CD4-positive, alpha-beta T cell treated with Interleukin-21 for 1 hour (primary cell): ENCODE results near the gene APOBR.
"Not testable (repeated sequence)": the region's sequence is repeated elsewhere in the genome, so short reads cannot be mapped to it uniquely, and the experiment has no call there.

Experiments used
- DNase-seq: peaks from one replicate; pipeline ENCODE4 v3.0.0-alpha.2; 2020

Gene APOBR, protein sequence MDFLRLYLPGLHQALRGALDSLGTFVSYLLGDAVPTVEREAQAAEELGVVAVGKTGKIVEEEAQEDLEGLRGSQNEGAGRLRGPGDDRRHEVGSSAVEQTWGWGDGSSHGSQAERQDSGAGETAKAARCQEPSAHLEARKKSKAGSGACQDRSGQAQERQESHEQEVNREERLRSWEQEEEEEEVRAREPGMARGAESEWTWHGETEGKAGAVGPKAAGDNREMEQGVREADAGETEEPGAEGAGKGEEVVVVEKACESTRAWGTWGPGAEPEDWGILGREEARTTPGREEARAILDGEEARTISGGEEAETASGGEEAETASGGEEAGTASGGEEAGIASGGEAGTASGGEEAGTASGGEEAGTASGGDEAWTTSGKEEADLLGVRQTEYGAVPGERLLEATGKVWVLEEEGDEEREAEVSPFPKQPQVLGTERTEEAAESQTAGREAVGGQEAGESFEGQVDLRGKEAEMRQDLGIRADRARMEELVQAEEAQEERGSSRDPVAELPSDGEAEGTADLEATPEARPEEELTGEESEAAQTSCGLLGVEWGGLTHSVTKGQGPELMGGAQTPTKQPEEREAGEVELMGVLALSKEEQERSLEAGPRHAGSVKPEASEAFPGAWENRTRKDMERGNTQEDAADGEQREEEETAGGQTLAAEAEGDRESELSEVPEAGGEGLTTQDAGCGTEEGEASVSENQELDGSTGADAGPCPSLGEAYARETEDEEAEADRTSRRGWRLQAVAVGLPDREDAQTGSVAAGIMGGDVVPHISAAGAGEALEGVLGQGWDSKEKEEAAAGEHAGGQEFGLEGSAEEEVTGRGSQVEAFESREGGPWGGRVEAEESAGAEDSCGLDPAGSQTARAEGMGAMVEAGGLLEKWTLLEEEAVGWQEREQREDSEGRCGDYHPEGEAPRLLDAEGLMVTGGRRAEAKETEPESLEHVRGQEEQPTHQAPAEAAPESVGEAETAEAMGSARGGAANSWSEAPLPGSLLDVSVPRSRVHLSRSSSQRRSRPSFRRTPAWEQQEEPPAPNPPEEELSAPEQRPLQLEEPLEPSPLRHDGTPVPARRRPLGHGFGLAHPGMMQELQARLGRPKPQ

DNA sequence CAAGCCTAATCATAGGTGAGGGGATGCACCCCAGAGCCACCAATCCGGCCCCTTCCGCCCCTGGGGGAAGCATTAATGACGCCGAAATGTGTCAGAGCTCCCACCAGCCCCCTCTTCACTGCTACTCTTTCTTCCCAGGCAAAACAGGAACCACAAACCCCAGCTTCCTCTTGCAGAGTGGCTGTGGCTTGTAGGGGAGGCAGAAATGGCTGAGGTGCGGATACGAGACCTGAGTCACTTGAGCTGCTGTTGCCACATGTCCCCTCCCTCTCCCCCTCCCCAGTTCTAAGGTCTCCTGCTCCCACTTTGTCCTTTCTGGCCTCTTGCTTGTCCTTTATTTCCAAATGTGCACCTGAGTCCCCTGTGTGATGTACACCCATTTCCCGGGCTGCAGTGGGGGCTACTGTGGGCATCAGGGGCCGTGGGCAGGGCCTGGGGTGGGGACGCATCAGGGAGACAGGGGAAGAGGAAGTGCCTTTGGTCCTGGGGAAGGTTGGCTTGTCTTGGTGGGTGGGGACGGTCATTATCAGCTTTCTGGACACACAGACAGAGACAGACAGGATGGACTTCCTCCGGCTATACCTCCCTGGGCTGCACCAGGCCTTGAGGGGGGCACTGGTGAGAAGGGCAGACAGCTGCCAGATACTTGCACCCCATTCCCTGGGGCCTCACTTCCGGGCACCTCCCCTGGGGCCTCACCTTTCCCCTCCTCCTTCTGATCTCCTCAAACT is at the start of gene APOBR:
Gene APOBR, plus strand, starts transcription at position 523 of the 731 bp plus-strand sequence. Its CDS starts 39 bp downstream, at position 562.
- peak; percentile 92 for DNase-seq

DNA sequence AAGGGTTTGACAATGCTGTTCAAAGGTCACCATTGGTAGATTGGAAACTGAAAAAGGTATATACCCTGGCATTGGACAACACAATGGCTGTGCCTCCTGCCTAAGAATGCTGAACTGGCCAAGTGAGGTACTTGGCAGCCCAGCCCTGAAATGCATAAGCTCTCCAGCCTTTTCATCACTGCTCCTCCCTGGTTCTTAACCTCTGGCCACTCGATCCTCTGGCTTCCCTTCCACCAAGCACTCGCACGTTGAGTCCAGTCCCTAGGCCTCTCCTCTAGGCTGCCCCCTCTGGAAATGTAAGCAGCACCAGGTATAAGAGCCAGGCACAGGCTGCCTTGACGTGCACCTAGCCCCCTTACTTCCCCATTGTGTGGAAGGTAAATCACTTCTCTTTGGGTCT is 48.1 kb upstream of the APOBR start:
- DNase-seq = not testable (repeated sequence)

DNA sequence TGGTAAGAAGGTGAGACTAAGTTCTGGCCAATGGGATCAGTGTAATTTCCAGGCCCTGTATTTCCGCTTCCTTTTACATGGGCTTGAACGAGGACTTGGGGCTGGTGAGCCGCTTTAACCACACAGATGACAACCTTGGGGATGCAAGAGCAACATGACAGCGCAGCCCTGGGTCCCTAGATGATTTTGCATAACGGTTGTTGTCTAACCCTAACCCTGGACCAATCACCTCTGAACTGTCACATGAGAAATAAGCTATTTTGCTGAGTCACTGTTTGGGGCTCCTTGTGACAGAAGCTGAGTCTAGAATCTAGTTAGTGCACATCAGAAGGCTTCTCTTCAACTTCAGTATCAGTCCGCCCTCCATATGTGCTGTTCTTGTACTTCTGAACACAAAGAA is 47.4 kb upstream of the APOBR start:
- not testable (repeated sequence) for DNase-seq

DNA sequence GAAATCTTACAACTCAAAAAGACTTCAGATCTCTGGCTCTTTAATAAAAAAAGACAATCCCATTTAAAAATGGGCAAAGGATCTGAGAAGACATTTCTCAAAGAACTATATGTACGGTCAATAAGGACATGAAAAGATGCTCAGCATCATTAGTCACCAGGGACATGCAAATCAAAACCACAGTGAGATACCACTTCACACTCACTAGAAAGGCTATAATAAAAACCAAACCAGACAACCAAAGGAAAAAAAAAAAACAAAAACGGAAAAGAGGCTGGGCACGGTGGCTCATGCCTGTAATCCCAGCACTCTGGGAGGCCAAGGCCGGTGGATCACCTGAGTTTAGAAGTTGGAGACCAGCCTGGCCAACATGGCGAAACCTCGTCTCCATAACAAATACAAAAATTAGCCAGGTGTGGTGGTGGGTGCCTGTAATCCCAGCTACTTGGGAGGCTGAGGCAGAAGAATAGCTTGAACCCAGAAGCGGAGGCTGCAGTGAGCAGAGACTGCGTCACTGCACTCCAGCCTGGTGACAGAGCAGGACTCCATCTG is 20.7 kb upstream of the APOBR start:
- DNase-seq = no peak

DNA sequence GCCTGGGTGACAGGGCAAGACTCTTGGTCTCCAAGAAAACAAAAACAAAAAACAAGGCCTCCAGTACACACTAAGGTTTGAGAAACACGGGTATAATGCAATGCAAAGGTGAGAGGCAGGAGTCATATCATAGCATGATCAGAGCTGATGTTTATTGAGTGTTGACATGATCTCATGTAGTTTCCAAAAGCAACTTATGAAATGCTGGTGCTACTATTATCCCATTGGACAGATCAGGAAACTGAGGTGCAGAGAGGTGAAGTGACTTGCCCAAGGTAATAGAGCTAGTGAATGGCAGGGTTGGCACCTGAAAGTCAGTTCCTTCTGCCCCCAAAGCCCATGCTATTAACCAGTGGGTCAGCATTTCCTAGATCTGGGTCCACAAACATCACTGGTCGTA is 19.2 kb upstream of the APOBR start:
- DNase-seq = no peak

DNA sequence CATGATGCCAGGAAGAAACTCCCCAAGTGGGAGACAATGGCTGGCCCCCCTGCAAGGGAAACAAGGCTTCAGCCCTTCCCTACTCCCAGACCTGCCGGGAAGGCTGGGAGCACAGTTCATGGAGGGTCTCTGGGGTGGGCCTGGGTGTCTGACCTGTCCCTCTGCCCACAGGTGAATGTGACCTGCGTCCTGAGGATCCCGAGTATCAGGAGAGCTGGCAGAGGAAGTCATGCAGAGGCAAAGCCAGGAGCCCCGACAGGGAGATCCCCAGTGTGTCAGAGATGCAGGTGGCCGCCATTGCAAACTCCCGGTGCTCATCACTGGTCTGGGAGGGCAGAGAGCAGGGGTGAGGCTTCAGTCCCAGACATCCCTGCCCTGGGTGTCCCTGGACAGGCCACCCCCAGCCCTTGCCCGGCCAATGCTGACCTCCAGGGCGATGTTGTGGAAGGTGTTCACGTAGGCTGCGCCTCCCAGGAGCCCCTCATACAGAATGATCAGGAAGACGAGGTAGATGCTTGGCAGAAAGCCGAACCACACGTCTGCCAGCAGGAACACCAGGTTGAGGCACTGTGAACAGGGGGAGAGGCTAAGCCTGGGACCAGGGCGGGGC is 17.0 kb upstream of the APOBR start:
- DNase-seq = no peak

DNA sequence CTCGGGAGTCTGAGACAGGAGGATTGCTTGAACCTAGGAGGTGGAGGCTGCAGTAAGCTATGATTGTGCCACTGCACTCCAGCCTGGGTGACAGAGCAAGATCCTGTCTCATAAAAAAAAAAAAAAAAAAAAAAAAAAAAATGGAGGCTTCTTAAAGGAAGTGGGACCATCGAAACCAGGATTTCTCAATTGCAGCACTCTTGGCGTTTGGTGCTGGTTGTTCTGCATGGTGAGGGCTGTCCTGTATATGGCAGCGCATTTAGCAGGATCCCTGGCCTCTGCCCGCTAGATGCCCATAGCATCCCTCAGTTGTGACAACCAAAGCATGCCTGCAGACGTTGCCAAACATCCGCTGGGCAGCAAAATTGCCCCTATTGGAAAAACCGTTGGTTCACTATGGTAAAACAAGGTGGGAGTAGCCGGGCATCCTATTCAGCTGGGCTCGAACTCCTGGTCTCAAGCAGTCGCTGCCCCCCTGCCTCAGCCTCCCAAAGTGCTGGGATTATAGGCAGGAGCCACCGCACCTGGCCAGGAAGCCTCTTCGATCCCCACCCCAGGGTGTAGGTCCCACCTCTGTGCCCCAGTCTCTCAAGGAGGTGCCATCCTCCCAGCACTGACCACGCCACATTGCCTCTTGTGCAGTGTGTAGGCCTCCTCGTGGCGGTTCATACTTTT is 15.8 kb upstream of the APOBR start:
- no peak for DNase-seq

DNA sequence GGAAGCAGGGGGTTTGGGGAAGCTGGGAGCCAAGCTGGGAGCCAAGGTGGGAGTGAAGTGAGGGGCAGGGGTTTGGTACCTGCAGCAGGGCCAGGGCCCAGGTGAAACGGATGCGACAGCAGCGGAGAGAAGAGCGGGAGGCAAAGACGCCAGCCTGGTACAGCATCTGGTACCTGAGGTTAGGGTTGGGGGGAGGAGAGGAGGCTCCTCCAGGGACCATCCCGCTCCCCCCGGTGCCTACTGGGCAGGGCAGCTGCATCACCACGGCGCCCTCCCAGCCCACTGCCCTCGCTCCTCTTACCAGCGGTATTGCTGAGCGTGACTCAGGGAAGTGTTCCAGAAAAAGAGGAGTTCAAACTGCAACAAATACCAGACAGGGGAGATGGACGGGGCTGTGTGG is 12.4 kb upstream of the APOBR start:
- DNase-seq = no peak

DNA sequence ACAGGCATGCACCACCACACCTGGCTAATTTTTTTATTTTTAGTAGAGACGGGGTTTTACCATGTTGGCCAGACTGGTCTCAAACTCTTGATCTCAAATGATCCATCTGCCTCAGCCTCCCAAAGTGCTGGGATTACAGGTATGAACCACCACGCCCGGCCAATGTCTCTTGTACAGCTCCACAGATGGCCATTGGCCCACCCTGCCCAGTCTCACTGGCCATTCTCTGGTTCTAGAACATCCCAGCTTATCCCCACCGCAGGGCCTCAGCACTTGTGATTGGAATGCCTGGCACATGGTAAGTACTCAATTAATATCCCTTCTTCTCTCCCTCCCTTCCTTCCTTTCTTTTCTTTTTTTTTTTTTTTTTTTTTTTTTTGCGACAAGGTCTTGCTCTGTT is 11.1 kb upstream of the APOBR start:
- not testable (repeated sequence) for DNase-seq

DNA sequence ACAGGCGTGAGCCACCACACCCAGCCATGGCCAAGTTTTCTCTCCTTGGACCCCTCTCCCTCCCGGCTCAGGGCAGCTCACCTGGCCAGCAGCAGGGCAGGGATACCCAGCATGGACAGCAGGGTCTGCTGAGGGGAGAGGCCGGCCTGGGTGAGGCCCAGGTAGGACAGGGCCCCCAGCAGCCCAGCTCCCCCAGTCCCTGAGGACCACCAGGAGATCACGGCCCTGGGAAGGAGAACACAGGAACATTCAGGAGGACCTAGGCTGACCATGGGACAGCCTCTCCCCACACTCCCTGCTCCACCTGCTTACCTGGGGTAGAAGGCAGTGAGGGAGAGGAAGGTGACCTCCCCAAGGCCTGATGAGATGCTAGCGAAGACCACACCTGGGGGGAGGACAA is 8.2 kb upstream of the APOBR start:
- DNase-seq = no peak

DNA sequence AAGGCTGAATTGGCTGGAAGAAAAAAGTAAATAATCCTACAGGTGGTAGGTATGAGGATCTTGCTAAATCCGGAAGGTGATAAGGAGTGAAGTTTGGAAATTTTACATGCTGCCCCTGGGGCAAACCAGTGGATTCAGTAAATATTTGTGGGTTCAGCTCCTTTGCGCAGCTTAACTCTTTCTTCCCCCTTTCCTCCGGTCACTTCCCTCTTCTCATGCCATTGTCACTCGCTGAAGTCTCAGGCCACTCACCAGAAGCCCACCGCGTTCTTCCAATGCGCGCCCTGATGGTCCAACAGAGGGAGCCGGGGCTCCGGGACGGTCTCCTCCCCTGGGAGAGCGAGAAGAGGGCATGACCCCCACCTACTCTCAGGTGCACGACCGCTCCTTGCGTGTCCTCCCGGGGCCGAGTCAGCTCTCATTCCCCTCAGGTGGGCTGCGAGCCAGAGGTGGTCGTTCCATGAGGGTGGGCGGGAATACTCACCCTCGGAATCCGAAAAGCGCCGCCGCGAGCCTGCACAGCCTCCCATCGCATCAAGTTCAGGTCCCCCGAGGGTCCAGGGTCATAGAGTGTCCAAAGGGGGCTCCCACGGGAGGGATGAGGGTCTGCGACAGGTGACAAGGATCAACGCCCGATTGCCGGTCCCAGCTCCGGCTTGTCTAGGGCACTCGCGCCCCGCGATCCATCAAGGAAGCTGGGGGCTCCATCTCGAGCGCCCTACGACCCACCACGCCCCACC is 3.0 kb upstream of the APOBR start:
- DNase-seq = peak; percentile 8

DNA sequence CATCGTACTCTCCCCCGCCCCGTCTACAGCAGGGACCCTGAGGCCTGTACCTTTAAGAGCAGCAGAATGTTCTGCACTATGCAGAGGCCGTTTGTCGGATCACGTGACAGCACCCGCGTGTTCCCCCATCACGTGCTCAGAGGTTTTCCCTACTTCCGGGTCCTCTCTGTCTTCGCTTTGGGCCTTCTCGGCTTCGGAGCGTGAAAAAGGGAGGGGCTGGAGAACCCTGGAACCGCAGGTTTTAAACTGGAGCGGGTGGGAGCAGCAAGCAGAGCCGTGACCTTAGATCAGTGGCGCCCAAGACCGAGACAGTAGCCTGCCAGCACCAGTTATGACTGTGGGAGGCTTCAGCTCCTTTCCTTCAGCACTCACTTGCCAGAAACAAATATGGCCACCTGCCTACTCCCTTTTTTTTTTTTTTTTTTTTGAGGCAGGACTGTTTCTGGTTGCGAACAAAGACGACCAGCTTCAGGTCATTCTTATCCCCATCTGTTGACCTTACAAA is 2.4 kb upstream of the APOBR start, which contains the start of gene CLN3:
Gene CLN3, minus strand, starts transcription at position 105 of the 505 bp plus-strand sequence. CDS start 315 bp downstream, outside the sequence.
- DNase-seq = peak; percentile 91

DNA sequence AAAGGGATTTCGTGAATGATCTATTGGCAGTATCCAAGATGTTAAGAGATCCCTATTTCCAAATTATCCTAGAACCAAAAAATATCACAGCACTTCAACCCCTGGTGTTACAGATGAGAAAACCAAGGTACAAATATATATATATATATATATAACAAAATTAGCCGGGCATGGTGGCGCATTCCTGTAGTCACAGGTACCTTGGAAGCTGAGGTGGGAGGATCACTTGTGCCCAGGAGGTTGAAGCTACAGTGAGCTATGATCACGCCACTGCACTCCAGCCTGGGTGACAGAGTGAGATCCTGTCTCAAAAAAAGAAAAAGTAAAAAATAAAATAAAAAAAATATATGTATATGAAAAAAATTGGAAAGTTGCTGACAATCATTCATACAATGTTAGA is 1.9 kb upstream of the APOBR start:
- DNase-seq = no peak

DNA sequence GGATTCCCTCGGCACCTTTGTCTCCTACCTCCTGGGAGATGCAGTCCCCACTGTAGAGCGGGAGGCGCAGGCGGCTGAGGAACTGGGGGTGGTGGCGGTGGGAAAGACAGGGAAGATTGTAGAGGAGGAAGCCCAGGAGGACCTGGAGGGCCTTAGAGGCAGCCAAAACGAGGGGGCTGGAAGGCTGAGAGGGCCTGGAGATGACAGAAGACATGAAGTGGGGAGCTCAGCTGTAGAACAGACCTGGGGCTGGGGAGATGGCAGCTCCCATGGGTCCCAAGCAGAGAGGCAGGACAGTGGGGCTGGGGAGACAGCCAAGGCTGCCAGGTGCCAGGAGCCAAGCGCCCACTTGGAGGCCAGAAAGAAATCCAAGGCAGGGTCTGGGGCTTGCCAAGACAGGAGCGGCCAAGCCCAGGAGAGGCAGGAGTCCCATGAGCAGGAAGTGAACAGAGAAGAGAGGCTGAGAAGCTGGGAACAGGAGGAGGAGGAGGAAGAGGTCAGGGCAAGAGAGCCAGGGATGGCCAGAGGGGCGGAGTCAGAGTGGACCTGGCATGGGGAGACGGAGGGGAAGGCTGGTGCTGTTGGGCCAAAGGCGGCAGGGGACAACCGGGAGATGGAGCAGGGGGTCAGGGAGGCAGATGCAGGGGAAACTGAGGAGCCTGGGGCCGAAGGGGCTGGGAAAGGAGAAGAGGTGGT is 803 bp downstream of the APOBR start:
- DNase-seq = no peak

DNA sequence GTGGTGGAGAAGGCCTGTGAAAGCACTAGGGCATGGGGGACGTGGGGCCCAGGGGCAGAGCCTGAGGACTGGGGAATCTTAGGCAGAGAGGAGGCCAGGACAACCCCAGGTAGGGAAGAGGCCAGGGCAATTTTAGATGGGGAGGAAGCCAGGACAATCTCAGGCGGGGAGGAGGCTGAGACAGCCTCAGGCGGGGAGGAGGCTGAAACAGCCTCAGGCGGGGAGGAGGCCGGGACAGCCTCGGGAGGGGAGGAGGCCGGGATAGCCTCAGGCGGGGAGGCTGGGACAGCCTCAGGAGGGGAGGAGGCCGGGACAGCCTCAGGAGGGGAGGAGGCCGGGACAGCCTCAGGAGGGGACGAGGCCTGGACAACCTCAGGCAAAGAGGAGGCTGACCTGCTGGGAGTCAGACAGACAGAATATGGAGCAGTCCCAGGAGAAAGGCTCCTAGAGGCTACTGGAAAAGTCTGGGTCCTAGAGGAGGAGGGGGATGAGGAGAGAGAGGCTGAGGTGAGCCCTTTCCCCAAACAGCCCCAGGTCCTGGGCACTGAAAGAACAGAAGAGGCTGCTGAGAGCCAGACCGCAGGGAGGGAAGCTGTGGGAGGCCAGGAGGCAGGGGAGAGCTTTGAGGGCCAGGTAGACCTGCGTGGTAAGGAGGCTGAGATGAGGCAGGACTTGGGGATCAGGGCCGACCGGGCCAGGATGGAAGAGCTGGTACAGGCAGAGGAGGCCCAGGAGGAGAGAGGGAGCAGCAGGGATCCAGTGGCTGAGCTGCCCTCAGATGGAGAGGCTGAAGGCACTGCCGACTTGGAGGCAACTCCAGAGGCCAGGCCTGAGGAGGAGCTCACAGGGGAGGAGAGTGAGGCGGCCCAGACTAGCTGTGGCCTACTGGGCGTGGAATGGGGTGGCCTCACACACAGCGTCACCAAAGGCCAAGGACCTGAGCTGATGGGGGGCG is 1.6 kb downstream of the APOBR start:
- DNase-seq = no peak

DNA sequence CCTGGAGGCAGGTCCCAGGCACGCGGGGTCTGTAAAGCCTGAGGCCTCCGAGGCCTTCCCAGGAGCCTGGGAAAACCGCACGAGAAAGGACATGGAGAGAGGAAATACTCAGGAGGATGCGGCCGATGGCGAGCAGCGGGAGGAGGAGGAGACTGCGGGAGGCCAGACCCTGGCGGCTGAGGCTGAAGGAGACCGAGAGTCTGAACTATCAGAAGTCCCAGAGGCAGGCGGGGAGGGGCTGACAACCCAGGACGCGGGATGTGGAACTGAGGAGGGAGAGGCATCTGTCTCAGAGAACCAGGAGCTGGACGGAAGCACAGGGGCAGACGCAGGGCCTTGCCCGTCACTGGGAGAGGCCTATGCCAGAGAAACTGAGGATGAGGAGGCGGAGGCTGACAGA is 2.4 kb downstream of the APOBR start:
- DNase-seq = no peak

DNA sequence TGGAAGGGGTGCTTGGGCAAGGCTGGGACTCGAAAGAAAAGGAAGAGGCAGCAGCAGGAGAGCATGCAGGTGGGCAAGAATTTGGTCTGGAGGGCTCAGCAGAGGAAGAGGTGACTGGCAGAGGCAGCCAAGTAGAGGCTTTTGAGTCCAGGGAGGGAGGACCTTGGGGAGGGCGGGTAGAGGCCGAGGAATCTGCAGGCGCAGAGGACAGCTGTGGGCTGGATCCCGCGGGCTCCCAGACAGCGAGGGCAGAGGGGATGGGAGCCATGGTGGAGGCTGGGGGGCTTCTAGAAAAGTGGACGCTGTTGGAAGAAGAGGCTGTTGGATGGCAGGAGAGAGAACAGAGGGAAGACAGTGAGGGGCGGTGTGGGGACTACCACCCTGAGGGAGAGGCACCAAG is 2.9 kb downstream of the APOBR start:
- DNase-seq = no peak

DNA sequence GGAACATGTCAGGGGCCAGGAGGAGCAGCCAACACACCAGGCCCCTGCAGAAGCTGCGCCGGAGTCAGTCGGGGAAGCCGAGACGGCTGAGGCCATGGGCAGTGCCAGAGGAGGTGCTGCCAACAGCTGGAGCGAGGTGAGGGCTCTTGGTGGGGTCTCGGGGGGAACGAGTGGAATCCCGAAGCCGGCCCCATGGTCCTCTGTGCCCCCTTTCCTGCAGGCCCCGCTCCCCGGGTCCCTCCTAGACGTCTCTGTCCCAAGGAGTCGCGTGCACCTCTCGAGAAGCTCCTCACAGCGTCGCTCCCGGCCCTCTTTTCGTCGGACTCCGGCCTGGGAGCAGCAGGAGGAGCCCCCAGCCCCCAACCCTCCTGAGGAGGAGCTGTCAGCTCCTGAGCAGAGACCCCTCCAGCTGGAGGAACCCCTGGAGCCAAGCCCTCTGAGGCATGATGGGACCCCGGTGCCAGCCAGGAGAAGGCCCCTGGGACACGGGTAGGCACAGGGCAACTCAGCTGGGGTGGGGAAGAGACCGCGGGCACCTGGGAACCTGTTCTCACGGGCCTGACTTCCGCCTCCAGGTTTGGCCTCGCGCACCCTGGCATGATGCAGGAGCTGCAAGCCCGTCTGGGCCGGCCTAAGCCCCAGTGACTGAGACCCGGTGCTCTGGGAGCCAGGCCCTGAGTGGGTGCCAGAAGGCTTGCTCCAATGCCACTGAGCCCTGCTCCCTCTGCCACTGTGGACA is 3.6 kb downstream of the APOBR start:
- no peak for DNase-seq
